GM18519 (cell line): ENCODE measurements around the gene PATL2.
A peak's percentile ranks its signal among the peaks of the same experiment; 100 is the strongest.
"Not testable (repeated sequence)": the region's sequence is repeated elsewhere in the genome, so short reads cannot be mapped to it uniquely, and the experiment has no call there.

Experiments used
- ATAC-seq: cut with Tn5 transposase; IDR thresholded peaks from one replicate; pipeline ENCODE4 v1.9.1; 2021; ENCODE audit warnings: mild to moderate bottlenecking, moderate library complexity; ENCODE audit not compliant: unreplicated experiment, low FRiP score

PATL2 gene

DNA sequence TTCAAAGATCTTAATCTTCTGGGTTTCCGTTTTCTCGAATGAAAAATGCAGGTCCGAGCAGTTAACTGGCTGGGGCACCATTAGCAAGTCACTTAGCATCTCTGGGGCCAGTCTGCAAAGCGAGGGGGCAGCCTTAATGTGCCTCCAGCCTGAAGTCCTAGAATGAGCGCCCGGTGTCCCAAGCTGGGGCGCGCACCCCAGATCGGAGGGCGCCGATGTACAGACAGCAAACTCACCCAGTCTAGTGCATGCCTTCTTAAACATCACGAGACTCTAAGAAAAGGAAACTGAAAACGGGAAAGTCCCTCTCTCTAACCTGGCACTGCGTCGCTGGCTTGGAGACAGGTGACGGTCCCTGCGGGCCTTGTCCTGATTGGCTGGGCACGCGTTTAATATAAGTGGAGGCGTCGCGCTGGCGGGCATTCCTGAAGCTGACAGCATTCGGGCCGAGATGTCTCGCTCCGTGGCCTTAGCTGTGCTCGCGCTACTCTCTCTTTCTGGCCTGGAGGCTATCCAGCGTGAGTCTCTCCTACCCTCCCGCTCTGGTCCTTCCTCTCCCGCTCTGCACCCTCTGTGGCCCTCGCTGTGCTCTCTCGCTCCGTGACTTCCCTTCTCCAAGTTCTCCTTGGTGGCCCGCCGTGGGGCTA is at the start of gene PATL2, which contains the start of gene B2M:
Gene PATL2, minus strand, starts transcription at position 228 of the 647 bp plus-strand sequence. CDS start 34,833 bp downstream, outside the sequence.
Gene B2M, plus strand, starts transcription at position 422 of the 647 bp plus-strand sequence. Its CDS starts 30 bp downstream, at position 452.
- ATAC-seq: peak; percentile 87

DNA sequence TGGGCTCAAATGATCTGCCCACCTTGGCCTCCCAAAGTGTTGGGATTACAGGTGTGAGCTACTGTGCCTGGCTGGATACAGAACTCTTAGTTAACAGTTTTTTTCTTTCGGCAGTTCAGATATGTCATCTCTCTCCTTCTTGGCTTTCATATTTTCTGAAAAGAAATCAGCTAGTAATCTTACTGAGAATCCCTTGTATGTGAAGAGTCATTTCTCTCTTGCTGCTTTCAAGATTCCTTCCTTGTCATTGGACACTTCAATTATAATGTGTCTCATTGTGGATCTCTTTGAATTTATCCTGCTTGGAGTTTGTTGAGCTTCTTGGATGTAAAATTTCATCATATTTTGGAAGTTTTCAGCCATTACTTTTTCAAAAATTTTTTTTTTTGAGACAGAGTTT is 42.2 kb upstream of the PATL2 start:
- no peak for ATAC-seq

DNA sequence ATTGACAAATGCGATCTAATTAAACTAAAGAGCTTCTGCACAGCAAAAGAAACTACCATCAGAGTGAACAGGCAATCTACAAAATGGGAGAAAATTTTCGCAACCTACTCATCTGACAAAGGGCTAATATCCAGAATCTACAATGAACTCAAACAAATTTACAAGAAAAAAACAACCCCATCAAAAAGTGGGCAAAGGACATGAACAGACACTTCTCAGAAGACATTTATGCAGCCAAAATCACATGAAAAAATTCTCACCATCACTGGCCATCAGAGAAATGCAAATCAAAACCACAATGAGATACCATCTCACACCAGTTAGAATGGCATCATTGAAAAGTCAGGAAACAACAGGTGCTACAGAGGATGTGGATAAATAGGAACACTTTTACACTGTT is 32.3 kb upstream of the PATL2 start:
- ATAC-seq: not testable (repeated sequence)

DNA sequence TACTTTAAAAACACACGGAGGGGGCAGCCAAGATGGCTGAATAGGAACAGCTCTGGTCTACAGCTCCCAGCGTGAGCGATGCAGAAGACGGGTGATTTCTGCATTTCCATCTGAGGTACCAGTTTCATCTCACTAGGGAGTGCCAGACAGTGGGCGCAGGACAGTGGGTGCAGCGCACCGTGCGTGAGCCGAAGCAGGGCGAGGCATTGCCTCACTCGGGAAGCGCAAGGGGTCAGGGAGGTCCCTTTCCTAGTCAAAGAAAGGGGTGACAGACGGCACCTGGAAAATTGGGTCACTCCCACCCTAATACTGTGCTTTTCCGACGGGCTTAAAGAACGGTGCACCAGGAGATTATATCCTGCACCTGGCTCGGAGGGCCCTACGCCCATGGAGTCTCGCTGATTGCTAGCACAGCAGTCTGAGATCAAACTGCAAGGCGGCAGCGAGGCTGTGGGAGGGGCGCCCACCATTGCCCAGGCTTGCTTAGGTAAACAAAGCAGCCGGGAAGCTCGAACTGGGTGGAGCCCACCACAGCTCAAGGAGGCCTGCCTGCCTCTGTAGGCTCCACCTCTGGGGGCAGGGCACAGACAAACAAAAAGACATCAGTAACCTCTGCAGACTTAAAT is 28.2 kb upstream of the PATL2 start:
- not testable (repeated sequence) for ATAC-seq

DNA sequence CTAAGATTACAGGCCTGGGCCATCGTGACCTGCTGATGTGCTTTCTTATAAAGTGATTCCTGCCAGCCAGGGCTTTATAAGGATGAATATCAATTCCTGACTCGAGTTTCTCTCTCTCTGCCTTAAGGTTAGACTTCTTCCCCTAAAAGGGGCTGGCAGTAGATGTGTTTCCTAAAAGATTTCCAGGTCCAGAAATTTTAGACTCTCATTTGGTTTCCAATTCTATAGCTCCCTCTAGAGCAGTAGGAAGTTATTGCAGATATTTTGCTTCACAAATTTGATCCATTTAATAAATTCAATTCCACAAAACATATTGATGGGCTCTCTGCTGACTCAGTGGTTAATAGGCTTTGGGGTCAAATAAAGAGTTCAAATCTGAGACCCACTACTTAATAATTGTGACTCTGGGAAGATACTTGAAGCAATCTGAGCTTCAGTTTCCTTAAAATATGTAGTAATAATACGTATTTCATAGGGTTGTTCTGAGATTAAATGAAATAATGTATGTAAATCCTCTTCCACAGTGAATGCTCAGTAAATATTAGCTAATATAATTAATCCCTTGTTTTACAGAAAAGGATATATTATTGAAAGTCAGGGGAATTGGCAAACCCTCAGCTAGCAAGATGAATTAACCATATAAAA is 27.3 kb upstream of the PATL2 start:
- no peak for ATAC-seq

DNA sequence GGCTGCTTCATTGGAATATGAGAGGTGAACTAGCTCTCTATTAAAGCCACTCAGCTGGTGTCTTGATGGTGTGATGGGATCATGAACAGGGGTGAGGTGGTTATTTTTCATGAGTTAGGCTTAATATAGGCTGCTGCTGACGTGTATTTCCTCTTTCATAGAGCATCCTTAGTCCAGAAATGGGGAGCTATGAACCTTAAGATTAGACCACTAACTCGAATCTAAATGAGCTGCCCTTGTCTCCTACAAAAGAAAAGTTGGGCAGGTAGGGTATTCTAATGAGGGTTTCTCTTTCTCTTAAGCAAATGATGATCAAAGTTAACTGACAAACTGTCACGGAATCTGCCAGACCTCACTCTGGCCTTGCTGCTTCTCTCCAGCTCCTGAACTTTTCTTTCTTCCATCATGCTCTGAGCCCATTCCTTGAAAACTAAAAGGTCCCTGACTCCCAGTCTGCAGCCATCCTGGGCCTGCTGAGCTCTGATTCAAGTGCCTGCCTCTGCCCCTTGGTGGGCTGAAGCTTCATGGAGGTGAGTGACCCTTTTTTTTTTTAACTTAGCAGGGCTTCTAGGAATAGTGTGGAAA is 25.1 kb upstream of the PATL2 start, which contains the start of gene TRIM69:
Gene TRIM69, plus strand, starts transcription at position 348 of the 585 bp plus-strand sequence. Its CDS starts 177 bp downstream, at position 525.
- no peak for ATAC-seq

DNA sequence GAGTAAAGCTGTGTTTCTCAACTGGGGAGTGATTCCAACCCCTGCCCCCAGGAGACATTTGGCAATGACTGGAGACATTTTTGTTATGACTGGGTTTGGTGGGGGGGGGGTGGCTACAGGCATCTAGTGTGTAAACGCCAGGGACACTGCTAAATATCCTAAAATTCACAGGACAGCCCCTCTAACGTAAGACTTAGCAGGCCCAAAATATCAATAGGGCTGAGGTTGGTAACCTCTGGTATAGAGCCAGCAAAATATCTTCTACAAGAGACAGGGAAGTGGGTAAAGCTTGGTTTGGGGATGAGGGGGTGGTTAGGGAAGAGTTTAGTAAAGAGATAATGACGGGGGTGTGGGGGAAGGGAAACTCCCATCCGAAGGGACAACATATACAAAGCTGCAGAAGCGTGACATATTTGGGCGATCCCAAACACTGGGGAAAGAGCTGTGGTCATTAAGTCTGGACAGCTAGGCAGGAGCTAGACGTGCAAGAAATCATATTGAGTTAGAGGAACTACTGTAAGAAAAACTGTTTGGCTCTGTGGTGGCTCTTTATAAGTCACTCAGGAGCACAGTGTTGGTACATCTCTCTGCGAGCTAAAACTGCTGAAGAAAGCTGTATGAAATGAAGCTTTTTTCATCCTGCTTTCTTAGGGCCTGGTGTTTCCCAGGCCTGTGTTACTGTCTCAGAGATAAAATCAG is 24.5 kb upstream of the PATL2 start:
- no peak for ATAC-seq

DNA sequence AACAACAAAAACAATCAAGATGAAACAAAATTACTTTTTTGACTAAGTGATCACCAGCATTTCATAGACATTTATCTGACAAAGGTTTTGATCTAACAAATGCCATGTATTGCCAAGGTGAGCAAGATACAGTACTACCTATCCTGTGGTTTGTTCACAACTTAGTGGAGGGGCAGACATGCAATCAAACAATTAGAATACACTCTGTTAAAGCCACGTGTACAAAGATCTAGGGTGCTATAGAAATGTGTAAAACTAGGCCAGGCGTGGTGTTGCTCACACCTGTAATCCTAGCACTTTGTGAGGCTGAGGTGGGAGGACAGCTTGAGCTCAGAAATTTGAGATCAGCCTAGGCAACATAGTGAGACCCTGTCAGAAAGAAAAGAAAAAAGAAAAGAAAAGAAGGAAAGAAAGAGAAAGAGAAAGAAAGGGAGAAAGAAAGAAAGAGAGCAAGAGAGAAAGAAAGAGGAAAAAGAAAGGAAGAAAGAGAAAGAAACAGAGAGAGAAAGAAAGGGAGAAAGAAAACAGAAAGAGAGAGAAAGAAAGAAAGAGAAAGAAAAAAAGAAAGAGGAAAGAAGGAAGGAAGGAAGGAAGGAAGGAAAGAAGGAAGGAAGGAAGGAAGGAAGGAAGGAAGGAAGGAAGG is 23.8 kb upstream of the PATL2 start:
- no peak for ATAC-seq

DNA sequence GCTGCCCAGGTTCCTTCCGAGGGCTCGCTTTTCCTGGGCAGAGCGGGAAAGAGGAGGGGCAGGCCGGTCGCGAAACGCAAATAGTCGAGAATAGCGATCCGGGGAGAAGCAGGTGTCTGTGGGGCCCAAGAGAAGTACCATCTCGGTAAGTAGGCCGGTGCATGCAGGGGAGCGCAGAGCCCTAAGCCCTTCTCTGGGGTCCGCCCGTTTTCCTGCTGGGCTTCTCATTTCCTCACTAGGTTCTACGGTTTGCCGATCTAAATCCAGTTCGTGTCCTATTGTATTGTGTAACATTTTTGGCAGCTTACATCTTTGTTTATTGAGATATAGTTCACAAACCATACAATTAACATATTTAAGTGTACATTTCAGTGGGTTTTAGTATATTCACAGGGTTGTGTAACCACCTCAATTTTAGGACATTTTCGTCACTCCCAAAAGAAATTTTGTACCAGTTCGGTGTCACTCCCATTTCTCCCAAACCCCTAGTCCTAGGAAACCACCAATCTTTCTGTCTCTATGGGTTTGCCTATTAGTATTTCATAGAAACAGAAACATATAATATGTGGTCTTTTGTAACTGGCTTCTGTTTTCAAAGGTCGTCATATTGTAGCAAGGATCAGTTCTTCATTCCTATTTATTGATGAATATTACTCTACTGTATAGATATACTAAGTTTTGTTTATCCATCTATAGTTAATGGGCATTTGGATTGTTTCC is 18.4 kb upstream of the PATL2 start:
- no peak for ATAC-seq

DNA sequence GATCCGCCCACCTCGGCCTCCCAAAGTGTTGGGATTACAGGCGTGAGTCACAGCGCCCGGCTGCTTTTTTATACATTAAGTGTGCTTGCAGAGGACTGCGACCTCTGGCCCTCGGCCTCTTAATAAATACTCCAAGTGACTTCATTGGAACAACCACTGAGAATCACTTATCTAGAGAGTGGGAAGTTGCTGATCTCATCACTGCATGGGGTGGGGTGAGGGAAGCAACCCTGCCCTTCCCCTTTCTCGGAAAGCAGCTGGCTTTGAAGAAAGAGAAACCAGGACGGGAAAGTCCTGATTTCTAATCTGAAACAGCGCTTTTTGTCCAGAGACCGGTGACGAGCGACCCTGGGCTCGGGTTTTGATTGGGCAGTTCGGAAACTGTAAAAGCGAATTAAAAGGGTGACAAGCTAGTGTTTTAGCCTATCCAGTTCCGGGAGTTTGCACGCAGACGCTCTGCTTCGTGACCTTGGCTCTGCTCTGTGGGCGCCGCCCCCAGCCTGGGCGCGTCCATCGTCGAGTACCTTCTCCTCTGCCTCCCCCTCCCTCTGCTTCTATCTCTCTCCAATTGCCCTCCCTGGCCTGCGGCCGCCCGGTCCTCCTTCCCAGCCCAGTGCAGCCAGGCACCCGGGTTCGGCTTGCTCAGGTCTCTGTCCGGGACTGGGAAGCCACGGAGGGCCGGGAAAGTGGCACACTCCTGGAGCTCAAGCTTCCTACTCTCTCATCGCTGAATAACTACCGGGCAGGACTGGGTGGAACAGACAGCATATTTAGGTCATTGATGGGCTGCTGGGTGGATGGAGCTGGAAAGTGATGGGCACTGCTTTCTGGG is 17.7 kb upstream of the PATL2 start:
- peak; percentile 73 for ATAC-seq

DNA sequence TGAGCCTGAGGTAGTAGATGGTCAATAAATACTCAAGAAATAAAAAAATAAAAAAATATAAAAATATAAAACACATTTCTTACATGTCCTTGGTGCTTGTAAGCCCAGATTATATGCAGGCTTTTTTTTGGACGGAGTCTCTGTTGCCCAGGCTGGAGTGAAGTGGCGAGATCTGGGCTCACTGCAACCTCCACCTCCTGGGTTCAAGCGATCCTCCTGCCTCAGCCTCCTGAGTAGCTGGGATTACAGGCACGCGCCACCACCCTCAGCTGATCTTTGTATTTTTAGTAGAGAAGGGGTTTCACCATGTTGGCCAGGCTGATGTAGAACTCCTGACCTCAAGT is 17.1 kb upstream of the PATL2 start:
- ATAC-seq: not testable (repeated sequence)

DNA sequence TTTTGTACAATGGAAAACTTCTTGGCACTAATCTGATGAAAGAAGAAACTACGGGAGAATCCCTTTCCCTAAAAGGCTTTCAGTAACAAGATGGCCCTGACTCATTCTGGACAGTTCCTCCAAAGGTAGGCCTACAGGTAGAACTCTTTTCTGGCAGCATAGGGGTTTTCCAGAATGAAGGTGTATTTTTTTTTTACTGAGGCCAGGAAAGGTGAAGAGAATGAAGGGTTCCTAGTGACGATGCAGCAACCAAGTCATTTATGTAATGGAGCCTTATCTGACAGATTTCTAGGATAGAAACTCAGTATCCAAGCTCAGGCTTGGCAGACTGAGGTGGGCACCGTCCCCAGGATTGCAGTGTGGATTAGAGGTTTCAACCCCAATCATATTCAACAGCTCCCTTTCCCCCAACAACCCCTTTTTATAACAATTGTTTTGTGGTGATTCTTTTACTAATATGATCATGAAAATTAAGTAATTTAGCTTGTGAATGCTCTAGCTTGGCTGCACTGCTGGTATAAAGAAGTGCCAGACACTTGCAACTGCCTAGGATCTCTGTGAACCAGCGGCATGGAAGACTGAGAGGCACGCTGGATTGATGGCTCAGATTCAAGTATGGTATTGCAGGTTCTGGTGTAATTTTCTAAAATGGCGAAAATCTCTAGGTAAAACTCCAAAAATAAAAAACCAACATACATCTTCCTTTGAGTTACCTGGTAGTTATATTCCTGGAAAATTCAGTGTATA is 16.5 kb upstream of the PATL2 start:
- no peak for ATAC-seq

DNA sequence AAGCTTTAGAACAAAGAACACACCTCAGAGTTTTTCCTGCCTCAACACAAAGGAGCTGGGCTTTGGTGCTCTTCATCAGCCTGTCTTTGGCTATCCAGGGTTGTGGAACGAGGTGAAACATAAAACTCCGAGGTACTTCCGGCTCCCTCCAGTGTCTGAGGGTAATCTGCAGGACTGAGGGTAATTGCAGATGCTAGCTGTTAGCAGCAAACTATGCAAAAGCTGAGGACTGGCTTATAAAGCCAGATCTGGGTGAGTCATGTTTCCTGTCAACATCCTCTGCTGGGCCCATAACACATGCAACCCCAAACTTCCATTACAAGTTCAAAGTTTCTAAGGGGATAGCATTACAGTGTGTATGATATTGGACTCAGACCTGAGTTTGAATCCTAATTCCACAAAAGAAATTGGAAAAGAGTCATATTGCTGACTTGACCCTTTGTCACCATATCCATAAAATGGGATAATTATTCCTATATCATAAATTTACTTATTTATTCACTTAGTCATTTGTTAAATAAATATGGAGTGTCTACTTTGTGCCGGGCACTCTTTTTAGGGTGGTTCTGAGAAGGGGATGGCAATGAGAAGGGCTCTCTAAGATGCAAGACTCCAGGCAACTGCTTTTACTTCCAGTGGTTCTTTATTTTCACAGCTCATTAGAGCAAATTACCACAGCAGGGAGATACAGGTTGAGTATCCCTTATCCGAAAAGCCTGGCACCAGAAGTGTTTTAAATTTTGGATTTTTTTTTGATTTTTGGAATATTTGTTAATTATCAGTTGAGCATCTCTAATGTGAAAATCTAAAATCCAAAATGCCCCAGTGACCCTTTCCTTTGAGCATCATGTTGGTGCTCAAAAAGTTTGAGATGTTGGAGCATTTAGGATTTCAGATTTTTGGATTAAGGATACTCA is 15.7 kb upstream of the PATL2 start:
- ATAC-seq: peak; percentile 32

DNA sequence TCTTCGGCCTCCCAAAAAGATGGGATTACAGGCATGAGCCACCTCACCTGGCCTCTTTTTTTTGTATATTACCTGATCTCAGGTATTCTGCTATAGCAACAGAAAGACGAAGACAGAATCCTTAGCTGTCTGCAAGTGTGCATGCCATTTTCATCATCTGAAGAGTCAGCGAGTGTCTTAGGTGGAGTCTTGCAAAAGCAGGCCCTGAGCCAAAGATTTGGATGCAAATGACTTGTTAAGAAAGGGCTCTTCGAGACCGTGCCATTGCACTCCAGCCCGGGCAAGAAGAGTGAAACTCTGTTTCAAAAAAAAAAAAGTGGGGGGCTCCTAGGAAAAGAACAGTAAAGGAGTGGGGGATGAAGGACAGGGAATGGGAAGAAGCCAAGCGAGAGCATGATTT is 15.0 kb upstream of the PATL2 start:
- ATAC-seq: no peak

DNA sequence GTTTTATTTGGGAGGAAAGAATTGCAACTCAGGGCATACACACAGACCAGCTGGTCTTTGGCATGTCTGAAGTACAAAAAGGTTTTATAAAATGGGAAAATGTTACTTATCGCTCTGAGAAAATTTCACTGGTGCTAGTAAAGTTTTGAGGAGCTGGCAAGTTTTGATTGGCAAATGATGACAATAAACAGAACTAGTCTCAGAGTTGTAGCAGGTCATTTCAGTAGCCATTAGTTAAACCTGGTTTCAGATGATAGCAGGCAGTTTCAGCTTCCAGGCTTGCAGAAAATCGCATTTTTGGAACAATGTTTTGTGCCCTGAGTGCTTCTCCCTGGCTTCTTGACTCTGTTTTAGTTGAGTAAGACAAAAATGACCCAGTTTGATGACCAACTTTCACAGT is 10.9 kb upstream of the PATL2 start:
- ATAC-seq: no peak

DNA sequence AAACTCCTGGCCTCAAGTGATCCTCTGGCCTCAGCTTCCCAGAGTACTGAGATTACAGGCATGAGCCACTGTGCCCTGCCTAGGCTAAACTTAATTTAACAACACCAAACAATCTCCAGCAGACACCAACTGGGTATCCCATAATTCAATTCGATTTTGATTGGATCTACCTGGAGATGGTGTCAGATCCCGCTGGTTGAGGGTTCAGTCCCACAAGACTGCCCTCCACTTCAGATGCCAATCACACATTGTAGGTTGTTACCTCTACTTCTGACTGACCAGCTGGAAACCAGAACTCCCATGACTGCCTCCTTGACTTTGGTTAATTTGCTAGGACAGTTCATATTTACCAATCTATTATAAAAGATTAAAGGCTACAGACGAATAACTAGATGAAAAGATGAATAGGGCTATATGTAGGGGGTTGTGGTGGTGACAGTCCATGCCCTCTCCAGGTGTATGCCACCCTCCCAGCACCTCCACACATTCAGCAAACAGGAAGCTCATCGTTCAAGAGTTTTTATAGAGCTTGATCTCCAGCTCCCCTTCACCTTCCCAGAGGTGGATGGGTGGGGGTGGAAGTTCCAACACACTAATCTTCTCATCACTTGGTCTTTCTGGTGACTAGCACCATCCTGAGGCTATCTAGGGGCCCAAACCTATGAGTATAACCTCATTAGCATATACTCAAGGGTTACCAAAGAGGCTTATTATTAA is 9.5 kb upstream of the PATL2 start:
- ATAC-seq: no peak
